Fibroblast of the aortic adventitia (primary cell): ENCODE measurements around the gene DENND1C. TPM values are rescaled to one million over a fixed set of nuclear protein-coding genes. Genes with fewer than 3 reads are reported as not detected.

Source experiments
- DNase-seq: peaks from one replicate; pipeline ENCODE4 v3.0.0-alpha.2; 2010; ENCODE audit warnings: low read depth
- H3K4me3 ChIP-seq: 2 replicates; pipeline ENCODE4 v1.5.1; 2011; ENCODE audit warnings: low read depth, mild to moderate bottlenecking, control low read depth, low read length, moderate library complexity
- CTCF ChIP-seq: IDR thresholded peaks from 2 replicates; pipeline ENCODE4 v1.5.1; 2011; ENCODE audit warnings: mild to moderate bottlenecking, low read length, control low read depth, inconsistent platforms; ENCODE audit not compliant: insufficient read depth
- total RNA-seq: library from RNA; depleted of rRNA; stranded (reverse); fragments of >200 nt; gene quantifications from 2 replicates; pipeline ENCODE4 v1.2.3, GENCODE V29; 2012; ENCODE audit warnings: low replicate concordance

The DENND1C gene
- total RNA-seq, 1 donor: not detected

DNA sequence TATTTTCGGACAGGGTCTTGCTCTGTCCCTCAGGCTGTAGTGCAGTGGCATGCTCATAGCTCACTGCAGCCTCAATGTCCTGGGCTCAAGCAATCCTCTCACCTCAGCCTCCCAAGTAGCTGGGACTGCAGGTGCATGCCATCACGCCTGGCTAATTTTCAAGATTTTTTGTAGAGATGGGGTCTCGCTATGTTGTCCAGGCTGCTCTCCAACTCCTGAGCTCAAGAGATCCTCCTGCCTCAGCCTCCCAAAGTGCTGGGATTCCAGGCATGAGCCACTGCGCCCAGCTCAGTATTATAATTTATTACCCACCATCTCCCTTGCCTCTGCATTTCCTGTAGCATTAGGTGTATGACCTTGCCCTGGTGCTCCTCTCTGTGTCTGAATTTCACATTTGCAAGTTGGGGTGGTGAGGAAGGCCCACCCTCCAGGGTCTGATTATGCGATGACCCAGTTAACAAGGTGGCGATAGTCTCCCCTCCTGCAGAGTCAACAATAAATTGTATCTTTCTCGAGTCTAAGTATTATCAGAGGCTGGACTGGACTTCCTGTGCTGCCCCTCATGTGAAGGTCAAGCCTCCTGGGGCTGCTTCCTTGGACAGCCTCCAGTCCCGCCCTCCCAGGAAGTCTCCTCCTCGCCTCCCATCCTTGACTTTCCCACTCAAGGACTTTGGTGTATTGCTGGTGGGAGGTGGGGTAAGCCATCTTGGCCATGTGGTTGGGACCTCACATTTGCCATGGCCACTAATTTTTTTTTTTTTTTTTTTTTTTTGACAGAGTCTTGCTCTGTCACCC, 22.0 kb upstream of the DENND1C start:
- no peak for DNase-seq
- TF ChIP-seq CTCF: no peak
- no peak overlapping the region for H3K4me3 ChIP-seq

GRCh38 chr19:6501740-6502648, 20.4 kb upstream of the DENND1C start, which contains the start of gene TUBB4A:
Gene TUBB4A (minus strand): TSS chr19:6502309. CDS start chr19:6502212, 97 bp downstream.
- DNase-seq: no peak
- no peak for TF ChIP-seq CTCF
- H3K4me3 ChIP-seq: no peak within 1 kb of the TSS

- no peak overlapping the region for H3K4me3 ChIP-seq
- no peak for DNase-seq
- TF ChIP-seq CTCF: no peak
Measured at GRCh38 chr19:6500837-6501739, 19.5 kb upstream of the DENND1C start.

DNA sequence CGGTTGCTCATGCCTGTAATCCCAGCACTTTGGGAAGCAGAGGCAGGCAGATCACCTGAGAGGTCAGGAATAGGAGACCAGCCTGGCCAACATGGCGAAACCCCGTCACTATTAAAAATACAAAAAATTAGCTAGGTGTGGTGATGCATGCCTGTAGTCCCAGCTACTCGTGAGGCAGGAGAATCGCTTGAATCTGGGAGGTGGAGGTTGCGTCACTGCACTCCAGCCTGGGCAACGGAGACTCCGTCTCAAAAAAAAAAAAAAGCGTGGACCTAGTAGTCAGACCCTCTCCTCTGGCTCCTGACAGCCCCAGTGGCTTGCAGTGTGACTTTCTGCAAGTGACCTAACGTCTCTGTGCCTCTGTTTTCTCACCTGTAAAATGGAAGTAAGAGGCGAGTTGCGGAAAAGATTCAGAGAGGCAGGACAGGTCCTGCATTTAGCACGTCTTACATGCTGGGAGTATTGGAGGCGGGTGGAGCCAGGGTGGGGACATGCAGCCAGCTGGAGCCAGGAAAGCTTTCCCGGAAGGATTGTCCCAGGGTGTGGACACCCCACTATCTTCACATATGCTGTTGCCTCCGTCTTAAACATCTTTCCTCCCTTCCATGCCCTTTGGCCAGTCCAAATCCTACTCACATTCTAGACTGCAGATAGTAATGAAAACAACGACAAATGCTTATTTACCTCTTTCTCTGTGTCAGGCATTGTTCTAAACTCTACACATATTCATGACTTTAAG, 17.6 kb upstream of the DENND1C start:
- TF ChIP-seq CTCF: no peak
- H3K4me3 ChIP-seq: no peak overlapping the region
- DNase-seq: no peak

GRCh38 chr19:6498294-6499036, 16.9 kb upstream of the DENND1C start:
- no peak overlapping the region for H3K4me3 ChIP-seq
- TF ChIP-seq CTCF: no peak
- no peak for DNase-seq
